ENCODE results near the gene ADSS1.

The ADSS1 gene

GRCh38 chr14:104786091-104786586, 62.1 kb downstream of the ADSS1 start:
- DNase-seq (ENCODE audit: extremely low spot score, insufficient read length, low read depth) (no peak), FAIRE-seq (no peak)

DNA sequence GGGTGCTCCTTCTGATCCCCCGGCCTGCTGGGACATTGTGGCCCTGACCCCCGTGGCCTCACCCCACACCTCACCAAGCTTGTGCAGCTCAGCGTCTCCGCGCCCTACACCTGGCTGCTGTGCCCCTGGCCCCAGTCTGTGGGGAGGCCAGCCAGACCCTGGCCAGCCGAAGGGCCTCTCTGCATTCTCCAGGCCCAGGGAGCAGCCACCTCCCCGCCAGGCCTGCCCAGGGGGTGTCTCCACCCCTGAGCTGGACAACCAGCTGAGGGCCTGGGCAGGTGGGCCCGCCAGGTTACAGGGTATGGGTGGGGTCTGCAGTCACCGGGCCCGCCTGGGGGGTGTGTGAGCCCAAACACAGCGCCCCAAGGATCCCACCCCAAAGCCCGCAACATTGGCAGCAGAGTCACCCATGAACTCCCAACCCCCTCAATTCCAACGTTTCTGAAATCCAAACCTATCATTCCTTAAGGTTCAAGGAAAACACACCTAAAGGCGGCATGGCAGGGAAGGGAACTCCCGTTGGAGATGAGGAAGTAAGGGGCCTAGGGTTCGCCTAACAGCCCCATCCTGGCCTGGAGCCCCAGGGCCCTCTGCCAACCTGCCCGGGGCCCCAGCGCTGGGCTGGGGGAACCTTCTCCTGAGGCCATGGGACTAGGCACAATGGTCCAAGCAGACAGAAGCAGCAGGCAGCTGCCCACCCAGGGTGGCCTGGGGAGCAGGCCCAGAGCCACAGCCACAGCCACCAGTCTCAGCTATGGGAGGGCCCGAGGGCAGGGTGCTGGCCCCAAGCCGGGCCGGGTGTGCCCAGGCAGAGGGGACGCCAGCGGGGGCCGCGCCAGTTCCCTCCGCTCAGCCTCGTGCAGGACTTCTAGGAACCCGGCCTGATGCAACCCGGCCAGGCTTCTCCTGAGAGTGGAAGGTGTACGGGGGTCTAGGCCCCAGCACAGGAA, 63.0 kb downstream of the ADSS1 start:
- FAIRE-seq = no peak
- no peak for DNase-seq (ENCODE audit: extremely low spot score, insufficient read length, low read depth)

DNA sequence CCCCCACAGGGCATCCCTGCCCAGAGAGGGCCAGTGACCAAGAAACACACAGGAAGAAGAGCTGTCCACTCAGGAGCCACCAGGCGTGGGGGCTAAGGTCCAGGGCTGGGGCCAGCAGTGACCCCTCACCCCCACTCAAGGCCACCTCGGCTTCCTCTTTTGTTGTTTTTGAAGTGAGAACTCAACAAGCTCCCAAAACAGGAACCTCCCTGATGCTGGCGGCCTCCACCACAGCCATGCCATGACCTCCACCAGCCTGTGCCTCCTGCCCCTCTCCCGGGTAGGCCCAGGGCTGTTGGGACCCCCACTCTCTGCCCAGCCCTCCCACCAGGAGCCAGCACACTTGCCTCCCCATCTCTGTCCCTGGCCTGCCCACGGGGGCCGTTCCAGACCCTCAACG, 63.7 kb downstream of the ADSS1 start:
- DNase-seq (ENCODE audit: extremely low spot score, insufficient read length, low read depth) (no peak), FAIRE-seq (no peak)

GRCh38 chr14:104788161-104788818, 64.3 kb downstream of the ADSS1 start:
- FAIRE-seq = no peak
- DNase-seq (ENCODE audit: extremely low spot score, insufficient read length, low read depth) = no peak

DNA sequence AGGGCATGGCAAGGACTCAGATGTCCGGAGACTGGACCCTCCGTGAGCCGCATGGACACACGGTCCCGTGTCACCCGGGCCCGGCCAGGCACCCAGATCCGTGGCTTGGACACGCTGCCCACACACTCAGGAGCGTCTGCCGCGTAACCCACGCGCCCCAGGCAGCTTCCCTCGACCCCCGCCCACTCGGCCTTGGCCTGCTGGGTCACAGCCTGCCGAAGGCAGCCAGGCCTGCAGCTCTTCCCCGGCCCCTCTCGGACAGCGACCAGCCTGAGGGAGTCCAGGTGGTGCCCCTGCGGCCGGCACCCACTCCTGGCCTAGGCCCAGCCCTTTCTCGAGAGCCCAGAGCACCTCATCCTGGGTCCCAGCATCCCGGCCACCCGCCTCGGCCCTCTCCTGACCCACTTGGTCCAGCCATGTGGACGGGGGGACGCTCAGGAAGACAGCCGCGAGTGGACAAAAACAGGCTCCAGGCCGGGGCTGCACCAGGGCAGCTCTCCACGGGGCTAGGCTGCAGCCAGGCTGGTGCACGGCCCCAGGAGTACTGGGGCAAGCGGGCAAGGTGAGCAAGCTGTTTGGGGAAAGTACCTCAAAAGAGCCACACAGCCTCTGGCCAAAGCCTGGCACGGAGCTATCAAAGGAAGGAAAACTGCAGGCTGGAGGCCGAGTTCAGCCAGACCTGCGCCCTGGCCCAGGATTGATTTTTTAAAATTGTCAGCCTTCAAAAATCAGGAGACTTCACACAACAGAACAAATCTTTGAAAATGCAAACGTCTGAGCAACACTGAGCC, 65.0 kb downstream of the ADSS1 start:
- no peak for FAIRE-seq

DNA sequence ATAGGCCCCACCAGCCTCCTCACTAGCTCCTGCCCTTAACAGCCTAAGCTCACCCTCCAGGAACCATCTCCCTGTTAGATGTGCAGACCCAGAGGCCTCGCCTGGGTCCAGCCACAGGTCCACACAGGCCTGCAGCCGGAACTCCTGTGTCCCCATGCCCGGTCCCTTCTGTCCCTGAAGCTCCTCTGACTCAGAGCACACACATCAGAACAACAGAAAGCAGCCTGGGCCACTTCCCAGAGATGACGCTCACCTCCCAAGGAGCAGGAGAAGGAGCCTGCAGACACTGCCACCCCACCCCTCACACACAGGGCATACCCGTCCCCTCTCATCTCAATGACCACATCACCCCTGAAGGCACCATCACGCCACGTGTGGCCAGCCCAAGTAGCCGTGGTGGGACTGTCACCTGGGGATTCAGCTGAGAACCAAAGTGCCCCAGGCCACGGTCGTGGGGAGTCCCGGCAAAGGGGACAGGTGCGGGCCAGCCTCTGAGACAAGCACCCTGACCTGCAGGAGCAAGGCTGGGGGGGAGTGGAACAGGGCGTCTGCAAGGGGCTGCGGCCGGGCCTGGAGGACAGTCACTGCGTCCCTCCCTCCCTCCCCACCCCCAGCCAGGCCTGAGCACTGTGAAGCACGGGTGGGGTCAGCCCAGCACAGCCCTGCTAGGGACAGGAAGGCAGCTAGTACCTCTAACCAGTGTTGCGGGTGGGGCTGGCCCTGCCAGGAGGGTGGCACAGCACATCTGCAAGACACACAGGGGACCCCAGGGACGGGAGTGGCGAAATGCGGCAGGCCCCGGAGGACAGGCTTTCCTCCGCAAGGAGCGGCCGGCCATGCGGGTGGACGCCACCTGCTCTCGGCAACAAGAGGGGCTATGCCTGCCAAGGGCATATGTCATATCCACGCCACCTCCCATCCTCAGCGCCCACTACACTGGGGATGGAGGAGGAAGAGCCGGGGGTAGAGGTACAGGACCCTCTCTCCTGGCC, 66.0 kb downstream of the ADSS1 start:
- DNase-seq (ENCODE audit: extremely low spot score, insufficient read length, low read depth) (no peak), FAIRE-seq (no peak)

More for the DNA sequence above, 65.0 kb downstream of the ADSS1 start:
- DNase-seq (ENCODE audit: extremely low spot score, insufficient read length, low read depth) = no peak

DNA sequence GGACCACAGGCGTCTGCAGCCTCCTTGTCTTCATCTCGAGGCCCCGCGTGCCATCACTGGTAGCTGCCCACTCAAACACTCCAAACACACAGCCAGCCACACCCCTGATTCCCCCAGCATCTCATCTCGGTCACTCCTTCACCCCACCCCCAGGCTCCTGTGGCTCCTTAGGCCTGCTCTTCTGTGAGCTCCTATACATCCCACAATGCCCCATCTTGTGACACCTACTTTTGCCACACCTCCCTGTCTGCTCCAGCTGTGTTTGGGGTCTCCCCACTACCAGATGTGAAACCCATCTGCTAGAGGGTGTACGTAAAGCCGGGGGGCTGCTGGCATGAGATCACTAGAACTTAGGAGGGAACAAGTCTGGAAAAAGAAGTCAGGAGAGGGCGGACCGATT, 67.4 kb downstream of the ADSS1 start:
- DNase-seq (ENCODE audit: extremely low spot score, insufficient read length, low read depth) (no peak), FAIRE-seq (no peak)

DNA sequence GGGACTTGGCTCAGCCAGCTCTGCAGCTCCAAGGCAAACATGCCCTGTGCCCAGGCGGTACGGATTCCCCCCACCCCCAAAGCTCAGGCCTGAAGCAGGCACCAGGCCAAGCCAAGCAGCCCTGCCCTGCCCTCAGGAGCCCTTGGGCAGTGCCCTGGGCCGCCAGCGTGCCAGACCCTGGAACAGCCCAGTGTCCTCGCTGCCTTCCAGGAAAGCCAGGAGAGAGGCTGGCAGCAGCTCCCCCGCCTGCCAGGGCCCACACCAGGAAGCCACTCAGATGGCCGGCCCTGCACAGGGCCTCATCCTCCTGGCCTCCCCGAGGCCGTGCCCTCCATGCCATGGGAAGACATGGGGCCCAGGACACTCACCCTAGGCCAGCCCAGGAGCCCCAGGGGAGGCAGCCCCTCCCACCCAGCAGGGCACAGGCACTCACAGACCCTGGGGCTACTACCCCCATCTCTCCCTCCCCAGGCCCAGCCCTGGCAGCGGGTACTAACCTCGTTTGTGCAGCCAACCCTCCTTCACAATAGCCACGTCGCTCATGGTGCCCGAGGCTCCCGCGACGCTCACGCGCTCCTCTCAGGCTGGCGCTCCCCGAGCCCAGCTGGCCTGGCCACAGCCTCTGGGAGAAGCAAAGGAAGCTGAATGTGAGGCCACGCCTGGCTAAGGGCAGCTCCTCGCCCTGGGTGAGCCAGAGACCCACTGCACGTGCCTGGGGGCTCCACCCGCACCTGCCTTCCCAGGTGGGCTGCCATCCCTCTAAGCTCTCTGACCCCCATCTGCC, 68.3 kb downstream of the ADSS1 start:
- DNase-seq (ENCODE audit: extremely low spot score, insufficient read length, low read depth) (no peak), FAIRE-seq (no peak)

GRCh38 chr14:104792945-104793702, 69.1 kb downstream of the ADSS1 start:
- DNase-seq (ENCODE audit: extremely low spot score, insufficient read length, low read depth) = no peak
- no peak for FAIRE-seq

GRCh38 chr14:104793703-104793959, 69.6 kb downstream of the ADSS1 start:
- FAIRE-seq (no peak), DNase-seq (ENCODE audit: extremely low spot score, insufficient read length, low read depth) (no peak)

GRCh38 chr14:104794099-104794498, 70.1 kb downstream of the ADSS1 start:
- FAIRE-seq (peak; percentile 60), DNase-seq (ENCODE audit: extremely low spot score, insufficient read length, low read depth) (no peak)

DNA sequence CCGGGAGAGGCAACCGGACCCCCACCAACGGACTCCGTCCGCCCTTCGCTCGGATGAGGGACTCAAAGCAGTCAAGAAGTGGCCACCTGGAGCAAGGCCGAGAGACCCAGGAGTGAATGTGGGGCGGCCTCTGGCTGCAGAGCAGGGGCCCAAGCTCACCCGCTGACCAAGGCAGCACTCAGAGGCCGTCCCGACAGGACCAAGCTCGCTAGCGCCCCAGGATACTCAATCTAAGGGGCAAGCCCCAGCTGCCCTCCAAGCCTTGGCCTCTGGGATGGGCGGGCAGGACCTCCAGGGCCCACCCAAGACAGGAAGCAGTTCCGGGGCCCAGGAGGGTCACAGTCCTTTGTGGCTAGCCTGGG, 70.6 kb downstream of the ADSS1 start:
- DNase-seq (ENCODE audit: extremely low spot score, insufficient read length, low read depth) (no peak), FAIRE-seq (peak; percentile 50)

- FAIRE-seq = no peak
- no peak for DNase-seq (ENCODE audit: extremely low spot score, insufficient read length, low read depth)
These were observed 71.2 kb downstream of the ADSS1 start, which contains the start of gene AKT1 for GRCh38 chr14:104794993-104795780. TSS of gene AKT1 (minus strand) at chr14:104795748. CDS start at chr14:104792643, 3,105 bp downstream.

DNA sequence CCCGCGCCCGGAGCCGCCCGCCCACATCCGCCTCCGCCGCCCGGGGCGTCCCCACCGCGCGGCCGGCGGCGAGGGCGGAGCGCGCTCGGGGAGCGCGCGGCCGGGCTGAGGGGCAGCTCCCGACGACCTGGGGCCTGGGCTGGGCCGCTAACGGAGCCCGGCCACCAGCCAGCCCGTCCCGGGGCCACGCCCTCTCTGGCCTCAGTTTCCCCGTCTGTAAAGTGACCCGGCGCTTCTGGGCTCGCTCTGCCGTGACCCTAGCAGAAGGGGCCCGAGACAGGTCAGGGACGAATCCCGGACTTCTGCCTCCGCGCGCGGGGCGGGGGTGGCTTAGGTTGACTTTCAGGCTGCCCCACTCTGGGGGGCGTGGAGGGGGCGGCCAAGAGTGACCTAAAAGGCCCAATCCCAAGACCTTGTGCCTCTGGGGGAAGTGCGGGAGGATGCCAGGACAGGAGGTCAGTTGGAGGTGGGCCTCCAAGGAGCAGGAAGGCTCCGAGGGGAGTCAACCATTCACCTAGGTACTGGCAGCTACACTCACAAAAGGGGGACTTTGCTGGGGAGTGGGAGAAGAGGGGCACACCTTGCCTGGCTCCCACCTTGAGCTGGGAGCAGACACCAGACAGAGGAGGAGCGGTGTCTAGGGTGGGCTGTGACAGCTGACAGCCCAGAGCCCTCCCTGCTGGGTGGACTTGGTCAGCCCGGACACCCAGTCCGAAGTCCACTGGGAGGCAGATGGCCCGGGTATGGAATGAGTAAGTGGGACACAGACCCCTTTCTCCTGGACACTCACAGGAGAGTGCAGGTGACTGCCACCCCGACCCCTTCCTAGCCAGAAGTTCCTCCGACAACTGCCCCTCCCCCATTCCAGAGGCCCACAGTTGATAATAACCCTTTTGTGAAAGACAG, 72.0 kb downstream of the ADSS1 start:
- DNase-seq (ENCODE audit: extremely low spot score, insufficient read length, low read depth) = peak; percentile 74
- no peak for FAIRE-seq

GRCh38 chr14:104796687-104797081, 72.7 kb downstream of the ADSS1 start:
- no peak for FAIRE-seq

More at GRCh38 chr14:104796687-104797081, 72.7 kb downstream of the ADSS1 start:
- DNase-seq (ENCODE audit: extremely low spot score, insufficient read length, low read depth) = no peak
